HUDEP-2 (cell line): Measurements from ENCODE around the gene NPR2.

ENCODE experiments used
- DNase-seq, 76 experiments: peaks; one replicate each; lab custom pipeline; 2025; ENCODE audit not compliant: unreplicated experiment in 76 of 76; lab: John Stamatoyannopoulos, UW

Gene NPR2

DNA sequence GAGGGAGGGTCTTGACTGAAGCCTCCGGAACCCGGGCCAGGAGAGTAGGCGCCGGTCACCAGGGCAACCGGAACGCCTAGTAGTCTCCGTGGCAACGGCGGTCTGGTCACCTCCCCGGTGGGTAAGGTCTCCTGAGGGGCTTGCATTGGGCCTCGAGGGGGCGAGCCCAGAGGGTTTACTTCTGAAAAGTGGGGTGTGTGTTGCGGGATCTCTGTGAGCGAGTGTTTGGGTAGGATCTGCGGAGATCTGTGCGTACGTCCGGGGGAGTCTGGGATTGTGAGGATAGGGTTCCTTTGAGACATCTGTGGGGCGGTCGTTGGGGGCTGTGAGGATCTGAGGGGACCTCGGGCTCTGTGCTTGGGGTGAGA is 37.3 kb downstream of the NPR2 start, which contains the start of gene FAM221B:
Gene FAM221B (minus strand): TSS at position 17 of the 368 bp plus-strand sequence. CDS start 2,571 bp downstream, outside the sequence.
- DNase-seq: no peak

DNA sequence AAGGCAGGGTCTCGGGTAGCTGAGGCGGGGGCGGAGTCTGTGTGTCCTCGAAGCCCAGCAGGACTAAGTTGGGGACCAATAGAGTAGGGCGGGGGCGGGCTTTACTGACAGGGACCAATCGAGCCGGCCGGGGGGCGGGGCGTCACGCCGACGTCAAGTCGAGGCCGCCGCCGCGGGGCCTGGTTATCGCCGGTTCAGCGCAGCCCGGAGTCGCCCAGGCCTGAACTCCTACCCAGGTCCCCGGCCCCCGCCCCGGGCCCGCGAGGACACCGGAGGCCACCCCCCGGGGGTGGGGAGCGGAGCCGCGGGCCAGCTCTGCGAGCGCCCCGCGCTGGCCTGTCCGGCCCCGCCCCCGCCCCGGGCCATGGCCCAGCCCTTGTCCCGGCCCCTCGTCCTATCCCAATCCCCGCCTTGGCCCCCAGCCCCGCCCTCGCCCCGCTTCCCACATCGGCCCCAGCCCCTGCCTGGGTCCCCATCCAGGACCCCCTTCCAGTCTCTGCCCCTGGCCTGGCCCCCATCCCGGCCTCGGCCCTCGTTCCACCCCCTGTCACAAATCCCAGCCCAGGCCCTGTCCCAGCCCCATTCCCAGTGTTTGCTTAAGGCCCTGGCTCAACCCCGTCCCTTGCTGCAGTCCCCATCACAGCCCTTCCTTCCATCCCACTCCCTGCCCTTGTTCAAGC is 37.8 kb downstream of the NPR2 start, which contains the start of gene TMEM8B:
Gene TMEM8B (plus strand): TSS at position 145 of the 680 bp plus-strand sequence. CDS start 220 bp downstream, at position 365.
- DNase-seq: peak in 75 of 76 experiments; percentile 11 to 95 (median 80)

- no peak for DNase-seq
These were observed 38.3 kb downstream of the NPR2 start for GRCh38 chr9:35829764-35830096.

GRCh38 chr9:35831040-35831439 is 39.6 kb downstream of the NPR2 start:
- DNase-seq: no peak

GRCh38 chr9:35832814-35833213 is 41.4 kb downstream of the NPR2 start:
- no peak for DNase-seq

- DNase-seq: no peak
These were observed 43.1 kb downstream of the NPR2 start for GRCh38 chr9:35834260-35835215.

GRCh38 chr9:35835216-35835632 is 43.8 kb downstream of the NPR2 start:
- DNase-seq: peak in 26 of 76 experiments; percentile 4 to 45 (median 15)

DNA sequence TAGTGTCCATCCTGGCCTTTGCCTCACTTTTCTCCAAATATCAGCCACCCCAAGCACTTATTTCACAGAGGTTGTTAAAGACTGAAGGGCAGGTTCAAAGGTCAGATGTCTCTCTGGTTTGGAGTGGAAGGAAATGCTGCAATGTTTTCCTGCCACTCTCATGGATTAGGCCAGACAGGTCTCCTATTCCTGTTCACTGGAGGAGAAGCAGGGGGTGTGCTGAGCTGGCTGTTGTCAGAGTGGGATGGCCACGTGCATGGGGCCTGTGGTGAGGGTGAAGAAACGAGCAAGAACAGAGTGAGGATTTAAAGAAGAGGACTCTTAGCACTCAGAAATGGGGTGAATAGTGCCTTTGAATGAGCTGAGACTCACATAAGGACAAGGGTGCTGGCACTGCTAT is 44.4 kb downstream of the NPR2 start:
- no peak for DNase-seq

DNA sequence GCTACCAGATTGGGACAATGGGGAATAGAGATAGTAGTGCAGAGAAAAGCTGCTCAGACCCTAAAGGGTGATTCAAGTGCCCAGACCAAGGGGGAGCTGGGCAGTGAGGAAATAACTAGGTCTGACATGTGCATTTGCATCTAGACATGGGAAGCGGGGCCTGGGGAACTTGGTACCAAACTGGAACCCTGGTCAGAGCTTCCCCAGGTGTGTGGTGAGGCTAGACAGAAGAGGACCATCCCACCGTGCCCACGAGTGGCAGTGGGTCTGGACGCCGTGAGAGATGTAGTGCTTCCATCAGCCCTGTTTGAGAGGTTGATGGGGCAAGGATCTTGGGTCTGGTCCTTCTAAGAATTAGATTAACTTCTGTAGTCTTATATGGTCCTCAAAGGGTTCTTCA is 45.2 kb downstream of the NPR2 start:
- no peak for DNase-seq

- no peak for DNase-seq
These were observed 48.5 kb downstream of the NPR2 start for GRCh38 chr9:35839926-35840325.

DNA sequence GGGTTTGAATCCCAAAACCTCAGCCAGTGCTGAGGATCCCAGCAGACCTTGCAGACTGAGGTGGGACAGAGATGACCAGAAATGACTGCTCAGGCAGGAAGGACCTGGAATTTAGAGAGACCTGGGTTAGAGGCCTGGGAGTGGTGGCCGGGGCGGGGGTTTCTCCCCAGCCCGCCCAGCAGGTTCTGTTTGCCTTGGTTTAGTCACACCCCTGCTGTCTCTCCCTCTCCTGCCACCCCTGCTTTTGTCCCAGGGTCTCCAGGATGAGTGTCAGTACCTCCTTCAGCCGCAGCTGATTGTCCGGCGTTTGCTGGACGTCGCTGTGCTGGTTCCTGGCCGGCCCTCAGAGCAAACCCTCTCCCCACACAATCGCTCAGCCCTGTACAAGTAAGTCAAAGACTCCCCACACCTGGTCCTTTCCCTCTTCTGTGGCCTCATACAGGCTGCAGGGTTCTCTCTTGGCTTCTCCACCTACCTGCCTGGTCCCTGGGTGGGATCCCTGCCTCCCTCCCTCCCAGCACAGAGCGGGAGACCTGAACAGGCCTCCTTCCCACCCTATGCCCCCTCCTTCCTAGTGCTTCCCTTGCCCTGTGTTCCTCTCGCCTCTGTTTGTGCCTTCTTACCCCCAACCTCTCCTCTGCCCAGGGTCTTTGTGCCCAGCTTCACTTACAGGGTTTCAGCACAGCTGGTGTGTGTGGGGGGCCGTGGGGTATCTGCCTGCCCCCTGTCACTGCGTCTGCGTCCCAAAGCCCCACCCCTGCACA is 49.7 kb downstream of the NPR2 start:
- no peak for DNase-seq

GRCh38 chr9:35841645-35841900 is 50.2 kb downstream of the NPR2 start:
- no peak for DNase-seq

GRCh38 chr9:35842020-35842745 is 50.8 kb downstream of the NPR2 start:
- DNase-seq: no peak

DNA sequence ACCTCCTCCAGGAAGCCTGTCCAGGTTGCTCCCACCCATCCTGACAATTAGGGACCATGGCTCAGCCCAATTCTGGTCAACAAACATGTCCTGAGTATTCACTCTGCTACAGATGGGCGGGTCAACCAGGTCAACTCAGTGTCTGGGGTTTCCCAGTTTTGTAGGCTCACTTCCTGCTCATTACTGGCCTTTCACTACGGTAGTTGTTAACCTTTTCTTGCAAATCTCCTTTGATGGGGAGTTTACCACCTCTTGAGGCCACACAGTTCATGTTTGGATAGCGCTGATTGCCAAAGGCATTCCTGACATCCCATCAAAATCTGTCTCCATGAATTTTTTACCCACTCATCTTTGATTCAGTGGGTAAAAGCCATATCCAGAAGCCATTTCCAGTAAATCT is 51.4 kb downstream of the NPR2 start:
- no peak for DNase-seq

- DNase-seq: peak in 6 of 76 experiments; percentile 2 to 17 (median 4)
These were observed 53.4 kb downstream of the NPR2 start for GRCh38 chr9:35844628-35845270.

- DNase-seq: no peak
These were observed 54.7 kb downstream of the NPR2 start for GRCh38 chr9:35845824-35846771.

DNA sequence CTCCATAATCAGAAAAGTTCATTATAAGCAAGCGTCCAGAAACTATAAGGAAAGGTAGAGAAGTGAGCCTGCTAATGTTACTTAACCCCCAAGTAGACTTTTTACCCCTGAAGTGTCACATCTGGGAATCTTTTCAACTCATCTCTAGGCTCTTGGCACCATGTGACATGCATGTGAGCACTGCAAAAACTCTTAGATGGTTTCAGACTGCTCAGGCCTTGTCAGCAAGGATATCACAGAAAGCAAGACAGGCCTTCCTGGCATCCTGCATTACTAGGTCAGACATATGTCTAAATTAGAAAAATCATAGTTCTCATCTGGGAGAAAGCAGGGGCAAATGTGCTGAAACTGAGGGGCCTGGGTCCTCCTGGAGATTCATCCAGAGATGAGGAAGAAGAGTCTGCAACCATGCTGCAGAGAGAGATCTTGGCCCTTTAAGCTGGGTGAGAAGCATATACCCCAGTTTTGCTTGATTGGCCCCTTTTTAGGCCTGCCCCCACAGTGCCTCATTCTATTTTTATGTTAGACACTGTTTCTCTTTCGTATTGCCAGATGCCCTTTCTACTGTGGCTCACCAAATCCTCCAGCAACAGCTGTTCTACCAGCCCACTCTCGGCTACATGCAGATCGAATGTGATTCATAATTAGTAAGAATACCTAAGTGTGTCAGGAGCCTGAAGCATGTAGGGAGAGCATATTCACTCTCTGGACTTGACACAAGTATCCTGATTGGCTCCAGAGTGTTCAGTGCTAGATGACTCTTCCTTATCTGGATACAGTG is 56.6 kb downstream of the NPR2 start:
- DNase-seq: no peak

GRCh38 chr9:35852267-35852815 is 61.0 kb downstream of the NPR2 start:
- no peak for DNase-seq
